ENCODE results near the gene NLRP10.

NLRP10 gene

GRCh38 chr11:8003187-8003586 lies 37.9 kb upstream of the NLRP10 start:
- Histone ChIP-seq H3K27me3 (ENCODE audit: control insufficient read depth, low read length) (no peaks in the 10 kb centered on the region), H3K27ac (ENCODE audit: low read depth, low read length) (no peak overlapping the region), H3K9me3 (ENCODE audit: control insufficient read depth, insufficient read depth, low read length) (no peaks in the 10 kb centered on the region), H3K79me2 (ENCODE audit: control insufficient read depth, low read length) (no peaks in the 10 kb centered on the region), H3F3A (ENCODE audit: control insufficient read depth, insufficient read depth) (peaks cover 17% of the 10 kb centered on the region; the same call in 1 of the 2 replicates), H4K20me1 (ENCODE audit: control insufficient read depth, insufficient read depth, low read depth, low read length) (no peaks in the 10 kb centered on the region), H3K4me1 (ENCODE audit: control insufficient read depth, low read length) (no peaks in the 10 kb centered on the region), H3K9me2 (replicated peaks; ENCODE audit: control insufficient read depth, low read length) (no peaks in the 10 kb centered on the region), H3K4me2 (ENCODE audit: low read length) (no peak overlapping the region), H3K4me3 (ENCODE audit: low read length) (no peak overlapping the region), H3K36me3 (ENCODE audit: control insufficient read depth, low read length) (peaks cover 19% of the 10 kb centered on the region)
- no peak for TF ChIP-seq EZH2phosphoT487 (IDR thresholded peaks at IDR 0.05; ENCODE audit: borderline replicate concordance, low read length)
- no peak for TF ChIP-seq CTCF (IDR thresholded peaks at IDR 0.05; ENCODE audit: low read depth, low read length, poor library complexity, severe bottlenecking)

- no peaks in the 10 kb centered on the region for H3K4me1 ChIP-seq (ENCODE audit: control insufficient read depth, low read length)
- TF ChIP-seq CTCF (IDR thresholded peaks at IDR 0.05; ENCODE audit: low read depth, low read length, poor library complexity, severe bottlenecking) (no peak), EZH2phosphoT487 (IDR thresholded peaks at IDR 0.05; ENCODE audit: borderline replicate concordance, low read length) (no peak)
- no peak overlapping the region for H3K27ac ChIP-seq (ENCODE audit: low read depth, low read length)
- peaks cover 17% of the 10 kb centered on the region; the same call in 1 of the 2 replicates for H3F3A ChIP-seq (ENCODE audit: control insufficient read depth, insufficient read depth)
- no peak overlapping the region for H3K4me2 ChIP-seq (ENCODE audit: low read length)
- peaks cover 24% of the 10 kb centered on the region for H3K36me3 ChIP-seq (ENCODE audit: control insufficient read depth, low read length)
- no peaks in the 10 kb centered on the region for H3K79me2 ChIP-seq (ENCODE audit: control insufficient read depth, low read length)
- no peak overlapping the region for H3K4me3 ChIP-seq (ENCODE audit: low read length)
- no peaks in the 10 kb centered on the region for H3K27me3 ChIP-seq (ENCODE audit: control insufficient read depth, low read length)
- H3K9me3 ChIP-seq (ENCODE audit: control insufficient read depth, insufficient read depth, low read length): no peaks in the 10 kb centered on the region
- no peaks in the 10 kb centered on the region for H3K9me2 ChIP-seq (replicated peaks; ENCODE audit: control insufficient read depth, low read length)
- no peaks in the 10 kb centered on the region for H4K20me1 ChIP-seq (ENCODE audit: control insufficient read depth, insufficient read depth, low read depth, low read length)
Observed at GRCh38 chr11:8002676-8003075, 37.4 kb upstream of the NLRP10 start.

GRCh38 chr11:8000390-8000789 lies 35.1 kb upstream of the NLRP10 start:
- Histone ChIP-seq H3F3A (ENCODE audit: control insufficient read depth, insufficient read depth) (peaks cover 17% of the 10 kb centered on the region; the same call in 1 of the 2 replicates), H3K79me2 (ENCODE audit: control insufficient read depth, low read length) (no peaks in the 10 kb centered on the region), H3K27ac (ENCODE audit: low read depth, low read length) (no peak overlapping the region), H3K27me3 (ENCODE audit: control insufficient read depth, low read length) (no peaks in the 10 kb centered on the region), H3K4me3 (ENCODE audit: low read length) (no peak overlapping the region), H3K9me3 (ENCODE audit: control insufficient read depth, insufficient read depth, low read length) (no peaks in the 10 kb centered on the region), H3K4me2 (ENCODE audit: low read length) (no peak overlapping the region), H3K36me3 (ENCODE audit: control insufficient read depth, low read length) (peaks cover 47% of the 10 kb centered on the region), H3K9me2 (replicated peaks; ENCODE audit: control insufficient read depth, low read length) (no peaks in the 10 kb centered on the region), H4K20me1 (ENCODE audit: control insufficient read depth, insufficient read depth, low read depth, low read length) (no peaks in the 10 kb centered on the region), H3K4me1 (ENCODE audit: control insufficient read depth, low read length) (no peaks in the 10 kb centered on the region)
- TF ChIP-seq EZH2phosphoT487 (IDR thresholded peaks at IDR 0.05; ENCODE audit: borderline replicate concordance, low read length) (no peak), CTCF (IDR thresholded peaks at IDR 0.05; ENCODE audit: low read depth, low read length, poor library complexity, severe bottlenecking) (no peak)
